Left ventricle myocardium inferior (tissue), 1 donor: ENCODE measurements around the gene DYNC1LI2. TPM values are rescaled to one million over a fixed set of nuclear protein-coding genes. Genes with fewer than 3 reads are reported as not detected.

Experiments
- DNase-seq: peaks from one replicate; pipeline ENCODE4 v3.0.0-alpha.2; 2020
- H3K27ac ChIP-seq: fragments of 200-600 bp; replicated peaks from 2 replicates; pipeline ENCODE4 v1.8.0; 2021
- H3K27me3 ChIP-seq: fragments of 200-600 bp; 2 replicates; pipeline ENCODE4 v1.8.0; 2021; ENCODE audit warnings: low read depth
- H3K36me3 ChIP-seq: fragments of 200-600 bp; 2 replicates; pipeline ENCODE4 v1.8.0; 2021
- H3K4me1 ChIP-seq: fragments of 200-600 bp; 2 replicates; pipeline ENCODE4 v1.8.0; 2021
- H3K4me3 ChIP-seq: fragments of 200-600 bp; 2 replicates; pipeline ENCODE4 v1.8.0; 2021; ENCODE audit warnings: mild to moderate bottlenecking, moderate library complexity
- H3K9me3 ChIP-seq: fragments of 200-600 bp; replicated peaks from 2 replicates; pipeline ENCODE4 v1.8.0; 2021
- intact Hi-C: fragments of 100-400 bp; cut with micrococcal nuclease; formaldehyde crosslinking; loops from one replicate; pipeline ENCODE4 v1.11.0; 2022
- total RNA-seq: library from RNA; stranded (reverse); fragmentation: NEBNext Ultra II Directional; extraction: Animal tissue kit (Norgen Biotek cat#: 25700); gene quantifications from one replicate; pipeline ENCODE4 v1.2.1, GENCODE V29; 2021
- TF ChIP-seq, protein P1 (sequence below): fragments of 200-600 bp; IDR thresholded peaks from 2 replicates; pipeline ENCODE4 v1.8.0; 2021; ENCODE audit warnings: antibody characterized with exemption, mild to moderate bottlenecking, borderline replicate concordance
- donor health status: DM: no; HTN: yes; CAD: no; lungs with severe emphysema.

Gene DYNC1LI2
- total RNA-seq, 1 donor from 2014 or later, result 82.9 TPM

DNA sequence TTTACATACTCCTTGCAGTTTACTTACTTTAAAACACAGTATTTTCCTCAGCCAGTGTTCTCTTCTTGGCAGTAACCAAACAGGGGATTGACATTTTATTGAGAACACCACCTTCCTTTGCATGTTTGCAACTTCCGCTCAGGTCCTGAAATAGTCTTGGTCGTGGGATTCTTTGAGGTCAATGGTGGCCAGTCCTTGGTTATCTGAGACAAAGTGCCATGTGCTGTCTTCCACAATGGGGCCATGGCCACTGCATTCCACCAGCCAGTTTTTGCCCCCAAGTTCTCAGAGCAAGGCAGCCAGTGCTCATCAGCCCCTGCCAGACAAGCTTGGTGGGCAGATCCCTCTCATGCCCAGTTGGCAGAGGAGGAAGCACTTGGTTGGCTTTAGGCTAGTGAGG, 77.7 kb downstream of the DYNC1LI2 start:
- TF ChIP-seq, protein P1, sequence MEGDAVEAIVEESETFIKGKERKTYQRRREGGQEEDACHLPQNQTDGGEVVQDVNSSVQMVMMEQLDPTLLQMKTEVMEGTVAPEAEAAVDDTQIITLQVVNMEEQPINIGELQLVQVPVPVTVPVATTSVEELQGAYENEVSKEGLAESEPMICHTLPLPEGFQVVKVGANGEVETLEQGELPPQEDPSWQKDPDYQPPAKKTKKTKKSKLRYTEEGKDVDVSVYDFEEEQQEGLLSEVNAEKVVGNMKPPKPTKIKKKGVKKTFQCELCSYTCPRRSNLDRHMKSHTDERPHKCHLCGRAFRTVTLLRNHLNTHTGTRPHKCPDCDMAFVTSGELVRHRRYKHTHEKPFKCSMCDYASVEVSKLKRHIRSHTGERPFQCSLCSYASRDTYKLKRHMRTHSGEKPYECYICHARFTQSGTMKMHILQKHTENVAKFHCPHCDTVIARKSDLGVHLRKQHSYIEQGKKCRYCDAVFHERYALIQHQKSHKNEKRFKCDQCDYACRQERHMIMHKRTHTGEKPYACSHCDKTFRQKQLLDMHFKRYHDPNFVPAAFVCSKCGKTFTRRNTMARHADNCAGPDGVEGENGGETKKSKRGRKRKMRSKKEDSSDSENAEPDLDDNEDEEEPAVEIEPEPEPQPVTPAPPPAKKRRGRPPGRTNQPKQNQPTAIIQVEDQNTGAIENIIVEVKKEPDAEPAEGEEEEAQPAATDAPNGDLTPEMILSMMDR, result no peak

More for the DNA sequence above, 77.7 kb downstream of the DYNC1LI2 start:
- Histone ChIP-seq H3K27ac (no peak overlapping the region), H3K36me3 (no peaks in the 10 kb centered on the region), H3K4me1 (peaks cover 7% of the 10 kb centered on the region), H3K4me3 (no peak overlapping the region), H3K27me3 (no peaks in the 10 kb centered on the region), H3K9me3 (no peaks in the 10 kb centered on the region)
- intact Hi-C loops, result no loop called here
- DNase-seq, result no peak

Other genes with a start within 250 kb of the DYNC1LI2 start
- gene TK2, start 201.5 kb downstream of the DYNC1LI2 start, total RNA-seq, result 18.6 TPM
- gene CKLF, start 199.0 kb downstream of the DYNC1LI2 start, total RNA-seq, result 7.8 TPM
- 1.0 TPM for gene CMTM1, start 185.2 kb downstream of the DYNC1LI2 start, total RNA-seq
- gene CMTM2, start 172.1 kb downstream of the DYNC1LI2 start, total RNA-seq, result not detected
- gene CMTM3, start 146.9 kb downstream of the DYNC1LI2 start, total RNA-seq, result 8.3 TPM
- 11.3 TPM for gene CMTM4, start 54.9 kb downstream of the DYNC1LI2 start, total RNA-seq
- gene TERB1, start 50.0 kb upstream of the DYNC1LI2 start, total RNA-seq, result not detected
- gene NAE1, start 79.4 kb upstream of the DYNC1LI2 start, total RNA-seq, result 28.4 TPM
- gene CA7, start 92.8 kb upstream of the DYNC1LI2 start, total RNA-seq, result not detected
- 2.8 TPM for gene PDP2, start 128.9 kb upstream of the DYNC1LI2 start, total RNA-seq
- not detected for gene CDH16, start 167.3 kb upstream of the DYNC1LI2 start, total RNA-seq
- 135 TPM for gene RRAD, start 173.9 kb upstream of the DYNC1LI2 start, total RNA-seq
- 127 TPM for gene CIAO2B, start 182.8 kb upstream of the DYNC1LI2 start, total RNA-seq
- gene CES2, start 183.9 kb upstream of the DYNC1LI2 start, total RNA-seq, result 88.5 TPM
- gene CES3, start 209.7 kb upstream of the DYNC1LI2 start, total RNA-seq, result 1.0 TPM
- gene CES4A, start 237.0 kb upstream of the DYNC1LI2 start, total RNA-seq, result 11.0 TPM